ENCODE data around the gene CORIN. TPM values are rescaled to one million over a fixed set of nuclear protein-coding genes. Genes with fewer than 3 reads are reported as not detected.
"Not testable (repeated sequence)": the region's sequence is repeated elsewhere in the genome, so short reads cannot be mapped to it uniquely, and the experiment has no call there.

Gene CORIN
- total and polyA plus RNA-seq, 2 donors (not counting 1 experiment from before 2014, with no cell fraction given), result 0.25 TPM; not detected in 1

GRCh38 chr4:47557255-47557654 lies 280.6 kb downstream of the CORIN start:
- ATAC-seq (ENCODE audit: low read depth), result no peak
- no peaks in the 10 kb centered on the region for H3K4me1 ChIP-seq (ENCODE audit: control insufficient read depth in 2 of 2, insufficient read depth in 2 of 2, low read length in 2 of 2)
- no peaks in the 10 kb centered on the region for H4K20me1 ChIP-seq (ENCODE audit: control insufficient read depth, insufficient read depth, low read length, poor library complexity, severe bottlenecking)
- no peaks in the 10 kb centered on the region for H3K9me3 Mint-ChIP-seq (ENCODE audit: insufficient read depth)
- H3K27me3 Mint-ChIP-seq, result no peaks in the 10 kb centered on the region
- H3K4me3 ChIP-seq (ENCODE audit: control extremely low read depth in 1 of 5, extremely low read depth in 1 of 5, insufficient read depth in 1 of 5, low read depth in 2 of 5, low read length in 4 of 5), result no peak overlapping the region
- no CpG with 5 or more reads among the region's 2 CpGs for WGBS (ENCODE audit: insufficient coverage)
- CTCF ChIA-PET, result no interaction called here
- H3K27ac ChIP-seq (ENCODE audit: low read length in 2 of 2), result no peak overlapping the region
- no peak overlapping the region for H3K9ac ChIP-seq (ENCODE audit: low read length)
- H3K27me3 ChIP-seq (replicated peaks in 1 of 4; ENCODE audit: control extremely low read depth in 1 of 4, control insufficient read depth in 3 of 4, insufficient read depth in 4 of 4, low read length in 3 of 4), result no peaks in the 10 kb centered on the region
- no peak overlapping the region for H3K4me3 Mint-ChIP-seq
- no peak for TF ChIP-seq EZH2 (IDR thresholded peaks at IDR 0.05; ENCODE audit: borderline replicate concordance, insufficient read depth, low read depth, low read length, poor library complexity, severe bottlenecking)
- TF ChIP-seq CTCF (IDR thresholded peaks at IDR 0.05), result no peak
- intact Hi-C loops (cut with micrococcal nuclease), result no loop called here
- H3K4me1 Mint-ChIP-seq, result no peaks in the 10 kb centered on the region
- H3K36me3 ChIP-seq (replicated peaks in 1 of 2; ENCODE audit: control extremely low read depth in 1 of 2, control insufficient read depth in 1 of 2, extremely low read depth in 1 of 2, insufficient read depth in 2 of 2, low read length in 1 of 2), result peaks cover 4 to 30% of the 10 kb centered on the region in 2 experiments
- no peak for DNase-seq
- no peaks in the 10 kb centered on the region for H3K79me2 ChIP-seq (ENCODE audit: control insufficient read depth, insufficient read depth, low read length)
- H2AFZ ChIP-seq (ENCODE audit: insufficient read depth, low read depth, low read length, poor library complexity, severe bottlenecking), result no peak overlapping the region
- H3K27ac Mint-ChIP-seq, result no peak overlapping the region
- no peaks in the 10 kb centered on the region for H3K9me3 ChIP-seq (ENCODE audit: control extremely low read depth in 1 of 3, control insufficient read depth in 2 of 3, insufficient read depth in 1 of 3, low read length in 2 of 3)
- no peak overlapping the region for H3K4me2 ChIP-seq (replicated peaks; ENCODE audit: low read depth, low read length, poor library complexity, severe bottlenecking)
- POLR2A ChIA-PET, result no interaction called here

GRCh38 chr4:47555920-47556319 lies 281.9 kb downstream of the CORIN start:
- H3K27ac Mint-ChIP-seq; H2AFZ ChIP-seq (ENCODE audit: insufficient read depth, low read depth, low read length, poor library complexity, severe bottlenecking); H3K79me2 ChIP-seq (ENCODE audit: control insufficient read depth, insufficient read depth, low read length); H3K4me3 ChIP-seq (ENCODE audit: control extremely low read depth in 1 of 5, extremely low read depth in 1 of 5, insufficient read depth in 1 of 5, low read depth in 2 of 5, low read length in 4 of 5); CTCF ChIA-PET; H3K9ac ChIP-seq (ENCODE audit: low read length); DNase-seq; H3K9me3 ChIP-seq (ENCODE audit: control extremely low read depth in 1 of 3, control insufficient read depth in 2 of 3, insufficient read depth in 1 of 3, low read length in 2 of 3); H3K4me1 ChIP-seq (ENCODE audit: control insufficient read depth in 2 of 2, insufficient read depth in 2 of 2, low read length in 2 of 2); H3K4me2 ChIP-seq (replicated peaks; ENCODE audit: low read depth, low read length, poor library complexity, severe bottlenecking); H3K4me3 Mint-ChIP-seq; H3K27me3 Mint-ChIP-seq; POLR2A ChIA-PET; H3K27ac ChIP-seq (ENCODE audit: low read length in 2 of 2); intact Hi-C loops (cut with micrococcal nuclease); H3K27me3 ChIP-seq (replicated peaks in 1 of 4; ENCODE audit: control extremely low read depth in 1 of 4, control insufficient read depth in 3 of 4, insufficient read depth in 4 of 4, low read length in 3 of 4); ATAC-seq (ENCODE audit: low read depth); H4K20me1 ChIP-seq (ENCODE audit: control insufficient read depth, insufficient read depth, low read length, poor library complexity, severe bottlenecking); H3K4me1 Mint-ChIP-seq; H3K9me3 Mint-ChIP-seq (ENCODE audit: insufficient read depth): not testable (repeated sequence)
- peaks cover 8 to 27% of the 10 kb centered on the region in 2 experiments for H3K36me3 ChIP-seq (replicated peaks in 1 of 2; ENCODE audit: control extremely low read depth in 1 of 2, control insufficient read depth in 1 of 2, extremely low read depth in 1 of 2, insufficient read depth in 2 of 2, low read length in 1 of 2)
- 100% methylated on average over 2 of the region's 3 CpGs for WGBS (ENCODE audit: insufficient coverage)

Measured in B cell (primary cell).